ENCODE results near the gene IGFL2. TPM values are rescaled to one million over a fixed set of nuclear protein-coding genes. Genes with fewer than 3 reads are reported as not detected.

IGFL2 gene
- total and polyA plus RNA-seq, 2 experiments from 2014 or later, result not detected

DNA sequence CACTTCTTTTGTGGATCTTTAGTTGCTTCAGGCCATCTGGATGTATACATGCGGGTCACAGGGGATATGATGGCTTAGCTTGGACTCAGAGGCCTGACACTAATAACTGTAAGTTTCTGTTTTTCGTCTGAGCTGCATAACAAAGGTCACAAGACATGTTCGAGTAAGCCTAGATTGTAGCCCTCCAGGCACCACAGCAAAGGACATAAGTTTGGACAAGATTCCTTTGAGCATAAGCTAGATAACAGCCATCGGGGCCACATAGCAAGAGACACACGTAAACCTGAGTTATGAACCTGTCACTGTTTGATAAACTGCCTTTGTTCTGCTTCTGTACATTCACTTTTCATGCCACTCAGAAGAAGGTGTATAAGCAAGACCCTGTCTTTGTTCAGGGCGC is 38.2 kb upstream of the IGFL2 start:
- H3K27me3 Mint-ChIP-seq (ENCODE audit: insufficient read depth, low read depth, poor library complexity), result no peaks in the 10 kb centered on the region
- H2AFZ ChIP-seq, result no peak overlapping the region

More for the DNA sequence above, 38.2 kb upstream of the IGFL2 start:
- H3K27me3 ChIP-seq (ENCODE audit: insufficient read depth), result no peaks in the 10 kb centered on the region
- H3F3A ChIP-seq (replicated peaks; ENCODE audit: low read depth), result no peaks in the 10 kb centered on the region
- no peak overlapping the region for H3K4me2 ChIP-seq
- H3K36me3 ChIP-seq (ENCODE audit: insufficient read depth), result no peaks in the 10 kb centered on the region
- H3K4me1 Mint-ChIP-seq, result peaks cover 3% of the 10 kb centered on the region; the same call in 2 of the 3 replicates
- TF ChIP-seq EZH2phosphoT487 (IDR thresholded peaks at IDR 0.05; ENCODE audit: unreplicated experiment), result no peak
- TF ChIP-seq, protein P1, sequence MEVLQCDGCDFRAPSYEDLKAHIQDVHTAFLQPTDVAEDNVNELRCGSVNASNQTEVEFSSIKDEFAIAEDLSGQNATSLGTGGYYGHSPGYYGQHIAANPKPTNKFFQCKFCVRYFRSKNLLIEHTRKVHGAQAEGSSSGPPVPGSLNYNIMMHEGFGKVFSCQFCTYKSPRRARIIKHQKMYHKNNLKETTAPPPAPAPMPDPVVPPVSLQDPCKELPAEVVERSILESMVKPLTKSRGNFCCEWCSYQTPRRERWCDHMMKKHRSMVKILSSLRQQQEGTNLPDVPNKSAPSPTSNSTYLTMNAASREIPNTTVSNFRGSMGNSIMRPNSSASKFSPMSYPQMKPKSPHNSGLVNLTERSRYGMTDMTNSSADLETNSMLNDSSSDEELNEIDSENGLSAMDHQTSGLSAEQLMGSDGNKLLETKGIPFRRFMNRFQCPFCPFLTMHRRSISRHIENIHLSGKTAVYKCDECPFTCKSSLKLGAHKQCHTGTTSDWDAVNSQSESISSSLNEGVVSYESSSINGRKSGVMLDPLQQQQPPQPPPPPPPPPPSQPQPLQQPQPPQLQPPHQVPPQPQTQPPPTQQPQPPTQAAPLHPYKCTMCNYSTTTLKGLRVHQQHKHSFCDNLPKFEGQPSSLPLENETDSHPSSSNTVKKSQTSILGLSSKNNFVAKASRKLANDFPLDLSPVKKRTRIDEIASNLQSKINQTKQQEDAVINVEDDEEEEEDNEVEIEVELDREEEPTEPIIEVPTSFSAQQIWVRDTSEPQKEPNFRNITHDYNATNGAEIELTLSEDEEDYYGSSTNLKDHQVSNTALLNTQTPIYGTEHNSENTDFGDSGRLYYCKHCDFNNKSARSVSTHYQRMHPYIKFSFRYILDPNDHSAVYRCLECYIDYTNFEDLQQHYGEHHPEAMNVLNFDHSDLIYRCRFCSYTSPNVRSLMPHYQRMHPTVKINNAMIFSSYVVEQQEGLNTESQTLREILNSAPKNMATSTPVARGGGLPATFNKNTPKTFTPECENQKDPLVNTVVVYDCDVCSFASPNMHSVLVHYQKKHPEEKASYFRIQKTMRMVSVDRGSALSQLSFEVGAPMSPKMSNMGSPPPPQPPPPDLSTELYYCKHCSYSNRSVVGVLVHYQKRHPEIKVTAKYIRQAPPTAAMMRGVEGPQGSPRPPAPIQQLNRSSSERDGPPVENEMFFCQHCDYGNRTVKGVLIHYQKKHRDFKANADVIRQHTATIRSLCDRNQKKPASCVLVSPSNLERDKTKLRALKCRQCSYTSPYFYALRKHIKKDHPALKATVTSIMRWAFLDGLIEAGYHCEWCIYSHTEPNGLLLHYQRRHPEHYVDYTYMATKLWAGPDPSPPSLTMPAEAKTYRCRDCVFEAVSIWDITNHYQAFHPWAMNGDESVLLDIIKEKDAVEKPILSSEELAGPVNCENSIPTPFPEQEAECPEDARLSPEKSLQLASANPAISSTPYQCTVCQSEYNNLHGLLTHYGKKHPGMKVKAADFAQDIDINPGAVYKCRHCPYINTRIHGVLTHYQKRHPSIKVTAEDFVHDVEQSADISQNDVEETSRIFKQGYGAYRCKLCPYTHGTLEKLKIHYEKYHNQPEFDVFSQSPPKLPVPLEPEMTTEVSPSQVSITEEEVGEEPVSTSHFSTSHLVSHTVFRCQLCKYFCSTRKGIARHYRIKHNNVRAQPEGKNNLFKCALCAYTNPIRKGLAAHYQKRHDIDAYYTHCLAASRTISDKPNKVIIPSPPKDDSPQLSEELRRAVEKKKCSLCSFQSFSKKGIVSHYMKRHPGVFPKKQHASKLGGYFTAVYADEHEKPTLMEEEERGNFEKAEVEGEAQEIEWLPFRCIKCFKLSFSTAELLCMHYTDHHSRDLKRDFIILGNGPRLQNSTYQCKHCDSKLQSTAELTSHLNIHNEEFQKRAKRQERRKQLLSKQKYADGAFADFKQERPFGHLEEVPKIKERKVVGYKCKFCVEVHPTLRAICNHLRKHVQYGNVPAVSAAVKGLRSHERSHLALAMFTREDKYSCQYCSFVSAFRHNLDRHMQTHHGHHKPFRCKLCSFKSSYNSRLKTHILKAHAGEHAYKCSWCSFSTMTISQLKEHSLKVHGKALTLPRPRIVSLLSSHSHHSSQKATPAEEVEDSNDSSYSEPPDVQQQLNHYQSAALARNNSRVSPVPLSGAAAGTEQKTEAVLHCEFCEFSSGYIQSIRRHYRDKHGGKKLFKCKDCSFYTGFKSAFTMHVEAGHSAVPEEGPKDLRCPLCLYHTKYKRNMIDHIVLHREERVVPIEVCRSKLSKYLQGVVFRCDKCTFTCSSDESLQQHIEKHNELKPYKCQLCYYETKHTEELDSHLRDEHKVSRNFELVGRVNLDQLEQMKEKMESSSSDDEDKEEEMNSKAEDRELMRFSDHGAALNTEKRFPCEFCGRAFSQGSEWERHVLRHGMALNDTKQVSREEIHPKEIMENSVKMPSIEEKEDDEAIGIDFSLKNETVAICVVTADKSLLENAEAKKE (CRISPR knock-in tag; IDR thresholded peaks at IDR 0.05), result no peak
- no peak for TF ChIP-seq ZNF331 (CRISPR knock-in tag; IDR thresholded peaks at IDR 0.05; ENCODE audit: low read depth)
- no peak for TF ChIP-seq NANOG (IDR thresholded peaks at IDR 0.05; ENCODE audit: borderline replicate concordance)
- no peak for TF ChIP-seq ZNF114 (CRISPR knock-in tag; IDR thresholded peaks at IDR 0.05)
- no peaks in the 10 kb centered on the region for H3K36me3 Mint-ChIP-seq (ENCODE audit: low read depth)
- no peaks in the 10 kb centered on the region; the same call in 2 of the 3 replicates for H3K9me3 Mint-ChIP-seq
- no peaks in the 10 kb centered on the region for H3K4me1 ChIP-seq (ENCODE audit: insufficient read depth)
- H3K4me3 ChIP-seq, result no peak overlapping the region
- no peak overlapping the region for H3K27ac ChIP-seq (ENCODE audit: low read depth)
- H3K79me2 ChIP-seq (replicated peaks; ENCODE audit: insufficient read depth), result no peaks in the 10 kb centered on the region
- H3K9me2 ChIP-seq (ENCODE audit: insufficient read depth), result no peaks in the 10 kb centered on the region
- no peak overlapping the region for H3K27ac Mint-ChIP-seq
- no peaks in the 10 kb centered on the region for H4K20me1 ChIP-seq (replicated peaks; ENCODE audit: insufficient read depth)
- DNase-seq (ENCODE audit: low spot score), result no peak
- H3K4me3 Mint-ChIP-seq, result no peak overlapping the region
- ATAC-seq, result no peak
